RWPE2 (cell line): ENCODE measurements around the gene UNC50.
"Not testable (repeated sequence)": the region's sequence is repeated elsewhere in the genome, so short reads cannot be mapped to it uniquely, and the experiment has no call there.

ENCODE experiments used
- ATAC-seq: fragments of 200-7000 bp; cut with Tn5 transposase; 3 replicates; pipeline ENCODE4 v1.9.1; 2021; ENCODE audit warnings: low read depth
- DNase-seq: peaks from one replicate; pipeline ENCODE4 v3.0.0-alpha.2; 2020; ENCODE audit warnings: low spot score
- H3K27ac ChIP-seq: fragments of 450-650 bp; 2 replicates; pipeline ENCODE4 v1.5.1; 2017; ENCODE audit warnings: mild to moderate bottlenecking; ENCODE audit not compliant: poor library complexity, severe bottlenecking
- H3K27me3 ChIP-seq: fragments of 250-450 bp; sonication (Bioruptor Pico); 2 replicates; pipeline ENCODE4 v1.5.1; 2021; ENCODE audit warnings: mild to moderate bottlenecking, moderate library complexity; ENCODE audit not compliant: insufficient read depth, poor library complexity, severe bottlenecking
- H3K36me3 ChIP-seq: fragments of 250-450 bp; sonication (Bioruptor Pico); 2 replicates; pipeline ENCODE4 v1.5.1; 2020; ENCODE audit warnings: low read depth, mild to moderate bottlenecking, moderate library complexity
- H3K4me1 ChIP-seq: fragments of 250-450 bp; sonication (Bioruptor Pico); 2 replicates; pipeline ENCODE4 v1.5.1; 2021; ENCODE audit warnings: mild to moderate bottlenecking, moderate library complexity; ENCODE audit not compliant: insufficient read depth, poor library complexity, severe bottlenecking
- H3K4me3 ChIP-seq: fragments of 250-450 bp; sonication (Bioruptor Pico); 2 replicates; pipeline ENCODE4 v1.5.1; 2021; ENCODE audit warnings: mild to moderate bottlenecking, moderate library complexity; ENCODE audit not compliant: severe bottlenecking
- H3K9me3 ChIP-seq: fragments of 250-450 bp; sonication (Bioruptor Pico); 2 replicates; pipeline ENCODE4 v1.5.1; 2021; ENCODE audit warnings: mild to moderate bottlenecking, moderate library complexity; ENCODE audit not compliant: severe bottlenecking
- CTCF ChIP-seq: fragments of 450-650 bp; IDR thresholded peaks from one replicate; pipeline ENCODE4 v1.5.1; 2017; ENCODE audit warnings: mild to moderate bottlenecking, moderate library complexity; ENCODE audit not compliant: poor library complexity, severe bottlenecking

Gene UNC50

GRCh38 chr2:98585386-98585785 lies 23.0 kb upstream of the UNC50 start:
- Histone ChIP-seq H3K27ac (no peak overlapping the region), H3K9me3 (no peaks in the 10 kb centered on the region), H3K4me1 (no peaks in the 10 kb centered on the region), H3K27me3 (no peaks in the 10 kb centered on the region), H3K4me3 (no peak overlapping the region), H3K36me3 (peaks cover 3% of the 10 kb centered on the region)
- ATAC-seq (no peak), DNase-seq (no peak)
- TF ChIP-seq CTCF: no peak

DNA sequence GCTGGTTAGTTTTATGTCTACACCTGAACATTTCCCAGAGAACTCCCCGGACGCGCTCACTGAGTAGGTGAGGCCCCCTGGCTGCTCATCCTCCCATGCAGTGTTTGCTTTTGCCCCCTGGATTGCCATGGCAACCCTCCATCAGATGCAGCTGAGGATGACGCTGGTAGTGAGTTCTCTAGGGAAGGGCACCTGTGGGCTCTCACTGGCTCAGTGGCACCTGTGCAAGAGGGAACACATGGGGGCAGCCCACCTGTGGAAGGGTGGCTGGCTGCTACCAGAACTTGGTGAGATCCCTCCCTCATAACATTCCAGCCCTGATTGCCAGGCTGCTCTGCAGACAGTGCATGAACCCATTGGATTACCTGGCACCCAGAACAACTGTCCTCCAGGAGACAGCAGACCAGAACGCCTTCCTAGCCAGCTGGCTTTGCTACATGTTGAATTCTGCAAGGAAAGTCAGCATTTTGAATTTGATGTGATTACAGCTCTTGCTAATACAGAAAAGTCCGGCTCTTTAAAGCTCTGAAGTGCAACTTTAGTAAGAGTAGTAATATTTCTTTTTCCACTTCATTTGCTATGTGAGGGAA lies 21.7 kb upstream of the UNC50 start:
- Histone ChIP-seq H3K36me3 (peaks cover 3% of the 10 kb centered on the region), H3K4me1 (no peaks in the 10 kb centered on the region), H3K27ac (no peak overlapping the region), H3K27me3 (no peaks in the 10 kb centered on the region), H3K4me3 (no peak overlapping the region), H3K9me3 (no peaks in the 10 kb centered on the region)
- no peak for DNase-seq
- no peak for ATAC-seq
- no peak for TF ChIP-seq CTCF

DNA sequence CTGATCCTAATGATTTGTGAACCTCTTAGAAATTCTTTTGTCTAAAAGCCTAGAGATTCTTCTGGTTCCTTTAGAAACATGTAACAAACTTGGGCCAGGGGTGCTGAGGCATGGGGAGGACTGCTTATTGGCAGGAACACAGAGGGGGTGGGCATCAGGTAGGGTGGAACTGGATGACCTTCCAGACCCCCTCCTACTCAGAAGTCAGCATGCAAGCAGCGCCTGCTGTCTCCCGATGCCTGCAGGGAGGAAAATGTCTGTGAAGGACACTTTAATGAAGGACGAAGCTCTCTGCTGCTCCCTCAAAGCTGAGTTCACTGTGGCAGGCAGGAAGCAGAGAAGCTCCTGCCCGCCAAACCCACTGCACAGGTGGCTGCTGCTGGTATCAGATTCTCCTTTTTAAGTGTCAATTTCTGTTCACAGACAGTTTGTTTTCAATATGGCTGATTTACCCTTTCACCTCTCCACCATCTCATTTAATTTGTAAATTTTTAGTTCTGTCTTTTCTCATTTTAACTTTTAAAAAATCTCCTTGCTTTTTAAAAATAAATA lies 19.4 kb upstream of the UNC50 start:
- Histone ChIP-seq H3K9me3 (no peaks in the 10 kb centered on the region), H3K27ac (no peak overlapping the region), H3K4me3 (no peak overlapping the region), H3K4me1 (no peaks in the 10 kb centered on the region), H3K36me3 (no peaks in the 10 kb centered on the region; the same call in 1 of the 2 replicates), H3K27me3 (no peaks in the 10 kb centered on the region)
- DNase-seq (no peak), ATAC-seq (no peak)
- no peak for TF ChIP-seq CTCF

- TF ChIP-seq CTCF: no peak
- no peak for ATAC-seq
- no peak overlapping the region for H3K27ac ChIP-seq
Observed at GRCh38 chr2:98589489-98589888, 18.9 kb upstream of the UNC50 start.

DNA sequence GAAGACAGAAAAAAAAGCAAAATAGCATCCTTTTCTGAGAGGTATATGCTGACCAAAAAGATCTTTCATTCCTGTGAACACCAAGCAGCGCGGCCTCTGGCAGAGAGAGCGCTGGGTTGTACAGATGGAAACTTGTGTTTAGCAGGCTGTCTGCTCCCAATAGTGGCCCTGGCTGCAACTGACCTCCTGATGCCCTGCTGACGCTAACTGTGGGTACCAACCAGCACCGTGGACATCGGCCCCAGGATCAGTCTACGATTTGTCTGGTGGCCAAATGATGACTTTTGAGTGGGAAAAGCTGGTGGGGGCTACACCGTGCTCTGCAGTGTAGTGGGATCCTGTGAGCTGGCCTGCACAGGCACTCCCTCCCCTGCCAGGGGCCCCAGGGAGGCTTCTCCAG lies 15.8 kb upstream of the UNC50 start:
- no peak overlapping the region for H3K4me3 ChIP-seq
- H3K27ac ChIP-seq: no peak overlapping the region
- H3K4me1 ChIP-seq: no peaks in the 10 kb centered on the region
- no peaks in the 10 kb centered on the region for H3K9me3 ChIP-seq
- DNase-seq: no peak
- no peak for TF ChIP-seq CTCF
- no peak for ATAC-seq
- no peaks in the 10 kb centered on the region for H3K27me3 ChIP-seq
- H3K36me3 ChIP-seq: peaks cover 8% of the 10 kb centered on the region

More at GRCh38 chr2:98589489-98589888, 18.9 kb upstream of the UNC50 start:
- Histone ChIP-seq H3K9me3 (no peaks in the 10 kb centered on the region), H3K36me3 (peaks cover 5% of the 10 kb centered on the region; the same call in 1 of the 2 replicates), H3K4me1 (no peaks in the 10 kb centered on the region), H3K4me3 (no peak overlapping the region), H3K27me3 (no peaks in the 10 kb centered on the region)
- DNase-seq: no peak

- H3K27ac ChIP-seq, H3K4me1 ChIP-seq, ATAC-seq, H3K27me3 ChIP-seq, DNase-seq, H3K9me3 ChIP-seq, H3K4me3 ChIP-seq: not testable (repeated sequence)
- peaks cover 24% of the 10 kb centered on the region for H3K36me3 ChIP-seq
Observed at GRCh38 chr2:98594665-98595064, 13.7 kb upstream of the UNC50 start.
